22Rv1 (cell line): ENCODE results near the gene COL27A1.
"Not testable (repeated sequence)": the region's sequence is repeated elsewhere in the genome, so short reads cannot be mapped to it uniquely, and the experiment has no call there.

Experiments
- H3K27ac ChIP-seq: fragments of 450-650 bp; 2 replicates; pipeline ENCODE4 v1.5.1; 2017
- CTCF ChIP-seq: fragments of 450-650 bp; IDR thresholded peaks from 2 replicates; pipeline ENCODE4 v1.5.1; 2017; ENCODE audit warnings: mild to moderate bottlenecking
- ZFX ChIP-seq: fragments of 450-650 bp; IDR thresholded peaks from 2 replicates; pipeline ENCODE4 v1.6.1; 2017; ENCODE audit warnings: antibody characterized with exemption, borderline replicate concordance

Gene COL27A1

GRCh38 chr9:114316605-114317230, 161.4 kb downstream of the COL27A1 start:
- no peak overlapping the region for H3K27ac ChIP-seq
- TF ChIP-seq ZFX (no peak), CTCF (no peak)

- no peak overlapping the region for H3K27ac ChIP-seq
- TF ChIP-seq CTCF (no peak), ZFX (no peak)
These were observed 162.5 kb downstream of the COL27A1 start for GRCh38 chr9:114317665-114318357.

GRCh38 chr9:114318416-114318815, 163.1 kb downstream of the COL27A1 start:
- no peak for TF ChIP-seq CTCF
- TF ChIP-seq ZFX = no peak
- no peak overlapping the region for H3K27ac ChIP-seq

GRCh38 chr9:114319147-114319546, 163.8 kb downstream of the COL27A1 start:
- no peak for TF ChIP-seq ZFX
- TF ChIP-seq CTCF = no peak
- H3K27ac ChIP-seq = no peak overlapping the region

- not testable (repeated sequence) for H3K27ac ChIP-seq
These were observed 165.4 kb downstream of the COL27A1 start for GRCh38 chr9:114320710-114321109.

- TF ChIP-seq ZFX = no peak
- no peak for TF ChIP-seq CTCF
- H3K27ac ChIP-seq = no peak overlapping the region
These were observed 166.4 kb downstream of the COL27A1 start for GRCh38 chr9:114321759-114322158.

GRCh38 chr9:114322160-114322818, 167.0 kb downstream of the COL27A1 start:
- not testable (repeated sequence) for H3K27ac ChIP-seq

- not testable (repeated sequence) for H3K27ac ChIP-seq
These were observed 167.6 kb downstream of the COL27A1 start, which contains the start of gene ORM1 for GRCh38 chr9:114322831-114323531. Gene ORM1 (plus strand): TSS chr9:114323098. CDS start chr9:114323134, 36 bp downstream.

- not testable (repeated sequence) for H3K27ac ChIP-seq
These were observed 168.5 kb downstream of the COL27A1 start for GRCh38 chr9:114323849-114324248.
